NCI-H2171 (cell line): ENCODE results near the gene DKC1.

Experiments used
- DNase-seq: peaks from one replicate; lab custom pipeline; 2025; lab: John Stamatoyannopoulos, UW

The DKC1 gene

DNA sequence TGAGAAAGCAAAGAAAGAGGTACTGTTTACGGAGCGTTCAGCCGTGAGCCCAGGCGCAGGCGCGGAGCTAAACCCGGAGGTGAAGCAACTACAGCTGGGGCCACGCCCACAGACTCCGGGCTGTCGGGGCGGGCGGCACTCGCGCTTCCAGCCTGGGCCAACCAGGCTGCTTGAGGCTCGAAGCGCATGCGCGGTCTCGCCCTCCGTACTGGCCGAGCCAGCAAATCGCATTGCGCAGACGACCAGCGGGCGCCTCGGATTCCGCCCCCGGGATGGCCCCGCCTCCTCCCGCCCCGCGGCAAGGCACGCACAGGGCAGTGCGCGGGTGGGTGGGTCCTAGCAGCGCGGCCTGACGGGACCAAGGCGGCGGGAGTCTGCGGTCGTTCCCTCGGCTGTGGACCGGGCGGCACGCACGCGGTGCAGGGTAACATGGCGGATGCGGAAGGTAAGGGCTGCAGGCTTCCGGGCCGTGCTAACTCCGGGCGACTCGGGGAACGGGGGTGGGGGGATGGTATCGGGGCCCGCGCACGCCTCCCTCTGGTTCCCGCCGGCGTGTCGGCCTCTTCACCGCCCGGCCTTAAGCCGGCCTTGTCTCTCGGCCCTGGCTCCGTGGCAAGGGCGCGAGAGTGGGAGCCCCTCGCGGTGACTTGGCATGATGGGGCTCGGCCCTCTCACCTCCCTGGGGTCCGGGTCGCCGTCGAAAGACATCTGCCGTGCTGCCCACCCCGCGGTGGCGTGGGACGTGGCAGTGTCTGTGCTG, at the start of gene DKC1:
Gene DKC1, plus strand, starts transcription at position 328 of the 760 bp plus-strand sequence. Its CDS starts 102 bp downstream, at position 430.
- DNase-seq = peak; percentile 91

DNA sequence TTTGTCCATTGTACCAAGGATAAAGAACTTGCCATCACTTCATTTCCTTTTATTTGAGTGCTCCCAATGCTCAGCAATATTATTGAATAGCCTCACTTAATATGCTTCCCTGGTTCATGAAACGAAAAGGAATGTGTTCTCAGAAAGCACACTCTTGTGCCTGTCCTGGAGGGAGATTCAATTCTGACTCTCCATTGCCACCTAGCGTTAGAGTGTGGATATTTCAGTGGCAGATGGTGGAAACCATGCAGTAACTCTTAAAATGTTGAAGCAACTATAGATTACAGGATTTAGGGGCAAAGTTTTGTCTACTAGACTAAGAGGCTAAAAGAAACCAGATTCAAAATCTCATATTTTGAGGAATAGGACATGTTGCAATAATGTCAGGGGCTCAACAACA, 47.7 kb upstream of the DKC1 start:
- DNase-seq = no peak

DNA sequence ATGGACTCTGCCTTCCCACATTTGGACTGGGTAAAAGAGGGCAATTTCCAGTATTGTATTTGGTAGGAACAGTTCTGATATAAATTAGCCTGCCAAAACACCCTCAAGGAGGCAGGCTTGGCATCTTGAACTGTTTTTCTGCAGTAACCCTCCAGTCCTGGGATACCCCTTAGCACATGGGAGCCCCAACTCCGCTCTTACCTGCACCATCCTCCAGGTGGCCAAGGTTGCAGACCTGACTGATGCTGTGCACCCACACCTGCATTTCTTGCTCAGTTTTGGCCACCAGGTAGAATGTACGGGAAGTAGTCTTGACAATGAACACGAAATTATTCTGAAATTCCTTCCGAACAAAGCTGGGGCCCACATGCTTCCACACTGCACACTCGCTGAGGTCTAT, 46.8 kb upstream of the DKC1 start:
- no peak for DNase-seq

DNA sequence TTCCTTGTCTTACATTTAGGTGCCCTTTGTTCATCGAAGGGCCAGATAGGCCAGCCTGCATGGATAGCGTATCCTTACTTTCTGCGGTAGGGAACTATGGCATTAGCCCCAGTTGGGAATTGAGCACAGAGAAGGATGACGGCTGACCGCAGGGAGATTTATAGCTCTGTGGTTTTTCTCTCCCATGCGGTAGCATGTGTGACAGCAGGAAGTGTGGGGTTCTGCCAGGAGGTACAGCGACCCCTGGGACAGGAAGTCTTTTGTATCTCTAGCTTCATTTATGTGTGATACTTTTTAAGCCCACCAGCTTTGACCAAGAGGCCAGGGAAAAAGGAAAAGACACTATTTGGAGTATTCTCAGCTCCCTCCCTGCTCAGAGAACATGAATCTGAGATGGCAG, 44.8 kb upstream of the DKC1 start:
- DNase-seq = no peak

DNA sequence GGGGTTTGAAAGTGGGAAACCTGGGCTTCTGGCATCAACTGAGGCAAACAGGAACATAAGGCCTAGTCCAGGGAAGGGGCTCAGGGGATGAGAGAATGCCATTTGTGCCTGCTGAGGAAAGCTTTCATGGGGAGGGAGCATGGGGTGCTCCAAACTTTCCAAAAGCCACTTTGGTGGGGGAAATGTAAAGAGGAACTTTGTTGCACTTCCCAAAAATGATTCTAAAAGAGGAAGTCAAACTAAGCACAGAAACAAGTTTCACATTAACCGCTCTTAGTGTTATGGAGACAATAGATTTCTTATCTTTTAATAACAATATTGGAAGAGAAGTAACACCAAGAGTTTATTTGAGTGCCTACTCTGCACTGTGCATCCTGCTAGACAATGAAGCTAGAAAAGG, 44.0 kb upstream of the DKC1 start:
- no peak for DNase-seq

DNA sequence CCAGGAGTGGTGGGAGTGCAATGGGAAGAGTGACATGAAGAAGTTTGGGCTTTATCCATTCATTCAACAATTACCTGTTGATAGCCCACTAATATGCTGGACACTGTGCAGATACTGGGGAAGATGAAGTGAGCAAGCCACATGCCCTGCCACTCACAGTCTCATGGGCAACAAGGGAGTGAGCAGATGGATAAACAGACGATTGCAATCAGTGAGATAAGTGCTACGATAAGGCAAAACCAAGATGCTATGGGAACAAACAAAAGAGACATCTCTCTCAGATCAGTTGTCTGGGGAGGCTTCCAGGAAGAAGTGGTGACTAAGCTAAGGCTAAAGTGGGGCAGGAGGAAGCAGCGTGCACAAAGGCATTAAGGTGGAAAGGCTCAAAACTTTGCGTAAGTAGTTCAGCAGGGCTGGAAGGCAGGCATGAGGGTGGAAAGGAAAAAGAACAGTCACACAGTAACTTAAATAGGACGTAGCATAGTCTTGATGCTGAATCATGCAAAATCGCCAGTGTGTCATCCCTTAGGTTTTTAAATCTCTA, 43.5 kb upstream of the DKC1 start:
- no peak for DNase-seq

DNA sequence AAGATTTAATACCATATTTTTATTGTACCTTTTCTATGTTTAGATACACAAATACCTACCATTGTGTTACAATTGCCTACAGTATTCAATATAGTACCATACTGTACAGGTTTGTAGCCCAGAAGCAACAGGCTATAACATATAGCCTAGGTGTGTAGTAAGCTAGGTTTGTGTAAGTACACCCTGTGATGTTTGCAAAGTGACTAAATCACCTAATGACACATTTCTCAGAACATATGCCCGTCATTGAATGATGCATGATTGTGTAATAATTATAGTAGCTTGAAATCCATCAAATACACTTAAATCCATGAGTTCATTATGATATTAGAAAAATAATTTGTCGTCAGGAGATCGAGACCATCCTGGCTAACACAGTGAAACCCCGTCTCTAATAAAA, 42.6 kb upstream of the DKC1 start:
- DNase-seq = no peak

DNA sequence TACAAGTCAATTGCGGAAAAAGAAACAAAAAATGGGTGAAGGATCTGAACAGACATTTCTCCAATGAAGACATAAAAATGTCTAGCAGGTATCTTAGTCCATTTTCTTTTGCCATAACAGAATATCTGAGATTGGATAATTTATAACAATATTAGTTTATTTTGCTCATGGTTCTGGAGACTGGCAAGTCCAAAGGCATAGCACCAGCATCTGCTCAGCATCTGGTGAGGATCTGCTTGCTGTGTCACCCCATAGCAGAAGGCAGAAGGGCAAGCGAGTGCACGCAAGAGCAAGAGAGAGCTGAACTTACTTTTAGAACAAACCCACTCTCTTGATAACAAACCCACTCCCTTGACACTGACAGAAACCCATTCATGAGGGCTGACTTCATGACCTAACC, 41.5 kb upstream of the DKC1 start:
- DNase-seq = no peak

DNA sequence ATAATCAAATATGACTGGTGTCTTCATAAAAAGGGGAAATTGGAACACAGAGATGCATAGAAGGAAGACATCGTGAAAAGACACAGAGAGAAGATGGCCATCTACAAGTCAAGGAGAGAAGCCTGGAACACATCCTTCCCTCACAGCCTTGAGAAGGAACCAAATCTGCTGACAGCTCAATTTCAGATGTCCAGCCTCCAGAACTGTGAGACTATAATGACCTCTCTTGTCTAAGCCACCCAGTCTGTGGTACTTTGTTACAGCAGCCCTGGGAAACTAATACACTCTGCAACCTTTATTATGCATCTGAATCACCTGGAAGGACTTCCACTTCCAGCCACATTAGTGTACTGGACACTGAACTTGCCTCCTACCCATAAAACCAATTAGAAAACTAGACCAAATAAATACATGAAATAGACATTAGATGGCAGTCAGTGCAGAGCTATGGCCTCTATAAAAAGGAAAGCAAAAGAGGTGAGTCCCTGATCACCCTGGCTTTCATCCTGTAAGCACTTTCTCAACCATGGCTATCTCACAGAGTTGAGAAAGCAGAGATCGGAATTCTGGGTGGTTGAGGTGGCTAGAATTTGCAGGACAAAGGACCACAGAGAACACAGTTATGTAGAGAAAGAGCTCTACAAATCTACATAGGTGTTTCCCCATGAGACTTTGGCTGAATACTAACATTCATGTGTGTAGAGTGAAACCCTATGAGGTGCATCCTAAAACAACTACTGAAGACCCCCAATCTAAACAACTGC, 37.5 kb upstream of the DKC1 start:
- DNase-seq = no peak

DNA sequence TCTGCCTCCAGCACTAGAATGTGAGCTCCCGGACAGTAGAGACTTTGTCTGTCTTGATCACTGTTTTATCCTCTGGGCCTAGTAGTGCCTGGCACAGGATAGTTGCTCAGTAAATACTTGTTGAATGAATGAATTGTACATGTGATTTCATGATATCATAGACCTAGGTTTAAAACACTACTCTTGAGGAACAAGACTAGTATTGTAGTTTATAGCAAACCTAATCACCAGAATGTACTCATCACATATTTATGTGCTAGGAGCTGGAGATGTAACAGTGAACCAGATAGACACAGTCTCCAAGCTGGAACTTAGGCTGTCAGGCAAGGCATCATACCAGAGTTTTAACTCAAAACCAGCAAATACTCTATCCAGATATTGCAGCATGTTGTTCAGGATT, 35.2 kb upstream of the DKC1 start:
- no peak for DNase-seq

DNA sequence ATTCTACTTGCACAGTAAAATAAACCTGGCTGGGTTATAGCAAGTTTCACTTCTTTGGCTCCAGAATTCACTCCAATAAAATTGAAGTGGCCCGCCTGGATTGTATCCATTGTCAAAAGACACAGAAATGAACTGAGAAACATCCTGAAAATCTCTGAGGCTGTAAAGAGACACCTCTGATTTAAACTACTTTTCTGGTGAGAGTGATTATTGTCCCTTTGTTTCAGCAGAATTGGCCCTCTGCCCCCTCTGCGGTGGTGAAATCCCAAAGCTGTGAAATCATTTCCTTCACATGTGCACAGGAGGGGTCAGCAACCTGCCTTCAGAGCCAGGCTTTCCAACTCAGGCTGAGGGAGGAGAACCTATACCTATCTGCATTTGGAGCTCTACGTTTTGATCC, 34.8 kb upstream of the DKC1 start:
- no peak for DNase-seq

DNA sequence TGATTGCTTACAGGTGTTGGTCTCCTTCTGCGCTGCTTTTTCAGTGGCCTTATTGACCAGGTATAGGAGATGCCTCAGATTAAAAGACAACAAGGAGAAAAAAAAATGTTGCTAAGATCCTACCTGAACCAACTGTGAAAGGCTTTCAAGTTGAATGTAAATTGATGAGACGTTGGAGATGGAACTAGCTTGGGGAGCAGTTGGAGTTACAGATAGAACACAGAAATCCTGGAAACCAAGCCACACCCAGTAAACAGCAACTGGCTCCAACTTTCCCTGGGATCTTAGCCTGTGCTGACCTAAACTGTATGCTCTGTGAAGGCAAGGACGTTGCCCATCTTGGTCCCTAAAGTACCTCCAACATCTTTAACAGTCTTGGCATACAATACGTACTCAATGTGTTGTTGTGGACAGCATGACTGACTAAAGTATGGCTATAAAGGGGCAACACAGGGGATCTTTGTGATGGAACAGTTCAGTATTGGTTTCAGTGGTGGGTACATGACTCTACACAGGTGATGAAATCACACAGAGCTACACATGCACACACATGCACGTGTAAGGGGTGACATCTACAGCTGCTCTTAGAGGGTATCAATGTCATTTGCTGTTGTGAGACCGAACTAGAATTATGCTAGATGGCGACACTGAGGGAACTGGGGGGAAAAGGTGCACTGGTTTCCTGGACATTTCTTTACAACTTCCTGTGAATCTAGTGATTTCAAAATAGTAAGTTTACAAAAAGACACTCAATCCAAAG, 34.1 kb upstream of the DKC1 start:
- DNase-seq = no peak

DNA sequence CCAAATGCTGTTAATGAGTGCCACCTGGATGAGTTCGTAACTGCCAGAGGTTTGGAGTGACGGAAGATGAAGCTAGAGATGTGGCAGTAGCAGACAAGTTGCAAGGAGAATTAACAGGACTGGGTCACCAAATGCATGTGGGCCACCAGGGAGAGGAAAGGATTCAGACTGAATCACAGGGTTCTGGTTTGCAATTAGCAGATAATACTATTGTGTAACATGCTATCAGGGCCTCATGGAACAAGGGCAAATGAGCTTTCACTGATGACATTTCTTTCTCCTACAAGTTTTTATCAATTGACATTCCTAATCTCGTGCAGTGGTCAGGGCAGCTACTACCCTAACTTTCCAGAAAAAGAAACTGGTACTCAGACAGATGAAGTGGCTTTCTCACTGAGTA, 33.2 kb upstream of the DKC1 start:
- no peak for DNase-seq

DNA sequence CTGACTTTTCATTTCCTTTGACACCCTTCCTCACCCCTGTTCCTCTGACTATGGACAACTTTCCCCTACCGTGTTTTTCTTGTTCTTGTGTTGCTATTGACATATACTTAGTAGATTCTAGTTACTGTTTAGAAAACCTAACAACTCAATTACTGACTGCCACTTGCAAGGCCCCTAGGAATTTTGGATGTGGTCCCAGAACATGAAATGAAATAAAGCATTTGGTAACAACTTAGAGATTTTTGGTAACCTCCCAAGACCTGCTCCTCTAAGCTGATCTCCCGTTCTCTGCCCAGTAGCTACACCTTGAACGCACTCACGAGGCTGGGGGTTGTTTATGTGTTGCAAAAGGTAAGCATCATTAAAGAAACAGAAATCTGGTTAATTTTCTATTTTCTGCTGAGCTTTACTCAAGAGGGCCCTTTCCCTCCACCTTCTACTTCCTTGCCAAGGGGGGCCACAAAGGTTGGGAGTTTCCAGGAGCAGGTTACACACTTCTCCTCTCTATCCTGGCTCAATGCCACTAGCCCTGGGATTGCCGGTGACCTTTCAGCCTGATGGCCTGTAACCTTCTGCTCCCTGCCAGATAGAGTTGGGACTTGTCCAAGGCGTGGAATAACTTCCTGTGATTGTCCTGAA, 32.3 kb upstream of the DKC1 start:
- DNase-seq = no peak

DNA sequence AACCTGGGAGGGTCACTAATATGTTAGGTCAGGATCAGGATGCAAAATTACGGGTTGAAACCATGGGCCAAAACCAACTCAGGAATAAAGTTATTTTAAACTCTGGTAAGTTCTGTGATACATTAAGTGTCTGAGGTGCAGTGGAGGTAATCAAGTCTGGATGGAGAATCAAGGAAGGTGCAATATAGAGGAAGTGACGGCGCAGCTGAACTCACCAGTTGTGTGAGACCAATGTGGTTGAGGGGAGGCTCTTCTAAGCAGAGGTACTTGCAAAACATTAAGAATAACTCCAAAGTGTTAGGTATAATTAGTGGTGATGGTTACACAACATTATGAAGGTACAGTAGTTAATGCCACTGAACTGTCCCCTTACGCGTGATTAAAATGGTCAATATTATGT, 31.5 kb upstream of the DKC1 start:
- DNase-seq = no peak

DNA sequence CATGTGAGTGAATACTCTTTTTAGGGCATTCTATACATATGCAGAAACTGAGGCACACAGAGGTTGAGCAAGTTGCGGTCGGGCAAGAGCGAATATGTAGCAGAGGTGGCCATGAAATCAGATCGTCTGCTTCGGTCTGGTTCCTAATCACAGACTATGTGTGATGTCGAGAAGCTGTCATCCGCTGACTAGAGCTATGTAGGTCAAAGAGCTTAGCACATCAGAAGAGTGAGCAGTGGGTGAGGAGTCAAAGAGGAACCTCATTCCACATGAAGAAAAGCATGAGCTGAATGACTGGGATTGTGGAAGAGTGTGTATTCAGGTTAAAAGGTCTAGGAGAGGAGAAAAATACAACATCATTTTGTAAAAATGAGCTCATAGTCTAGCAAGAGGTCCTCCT, 30.8 kb upstream of the DKC1 start:
- no peak for DNase-seq

DNA sequence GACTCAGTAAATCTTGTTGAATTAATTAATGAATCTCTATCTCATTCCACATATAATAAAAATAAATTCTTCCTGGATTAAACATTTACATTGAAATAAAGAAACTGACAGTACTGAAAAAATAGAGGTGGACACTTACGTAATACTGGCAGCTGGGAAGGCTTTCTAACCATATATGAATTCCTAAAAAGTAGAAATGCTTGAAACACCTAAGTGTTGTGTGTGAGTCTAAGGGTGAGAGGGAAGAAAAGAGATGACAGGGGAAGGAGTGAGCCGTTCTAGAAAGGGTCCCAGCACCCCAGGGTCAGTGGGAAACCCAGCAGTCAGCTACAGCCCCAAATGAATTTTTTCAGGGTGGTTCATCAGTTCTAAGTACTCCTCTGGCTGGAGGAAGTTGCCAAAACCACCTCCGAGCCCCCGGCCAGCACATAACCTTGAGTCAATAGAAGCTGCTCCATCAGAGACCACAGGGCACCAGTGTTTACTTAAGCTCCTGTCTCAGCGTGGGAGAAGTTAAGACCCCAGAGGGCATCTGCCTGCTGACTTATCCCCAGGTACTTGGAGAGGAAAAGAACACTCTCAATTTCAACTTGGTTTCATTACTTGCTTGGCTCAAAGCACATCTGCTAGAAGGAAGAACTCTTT, 30.1 kb upstream of the DKC1 start:
- DNase-seq = no peak

DNA sequence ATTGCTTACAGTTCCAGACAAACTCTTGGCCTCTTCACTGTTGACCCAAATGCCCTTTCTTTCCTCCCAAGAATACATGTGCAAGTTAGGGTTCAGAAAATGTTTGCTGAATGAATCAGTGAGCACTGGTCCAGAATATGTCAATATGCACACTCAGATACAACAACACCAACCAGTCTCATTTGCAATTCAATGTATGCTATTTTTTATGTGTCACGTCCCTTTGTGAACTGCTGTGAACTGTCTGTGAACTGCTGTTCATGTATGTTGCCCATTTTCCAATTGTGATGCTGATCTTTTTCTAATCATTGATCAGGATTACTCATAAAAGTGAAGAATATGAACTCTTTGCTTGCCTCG, 29.6 kb upstream of the DKC1 start:
- DNase-seq = no peak

DNA sequence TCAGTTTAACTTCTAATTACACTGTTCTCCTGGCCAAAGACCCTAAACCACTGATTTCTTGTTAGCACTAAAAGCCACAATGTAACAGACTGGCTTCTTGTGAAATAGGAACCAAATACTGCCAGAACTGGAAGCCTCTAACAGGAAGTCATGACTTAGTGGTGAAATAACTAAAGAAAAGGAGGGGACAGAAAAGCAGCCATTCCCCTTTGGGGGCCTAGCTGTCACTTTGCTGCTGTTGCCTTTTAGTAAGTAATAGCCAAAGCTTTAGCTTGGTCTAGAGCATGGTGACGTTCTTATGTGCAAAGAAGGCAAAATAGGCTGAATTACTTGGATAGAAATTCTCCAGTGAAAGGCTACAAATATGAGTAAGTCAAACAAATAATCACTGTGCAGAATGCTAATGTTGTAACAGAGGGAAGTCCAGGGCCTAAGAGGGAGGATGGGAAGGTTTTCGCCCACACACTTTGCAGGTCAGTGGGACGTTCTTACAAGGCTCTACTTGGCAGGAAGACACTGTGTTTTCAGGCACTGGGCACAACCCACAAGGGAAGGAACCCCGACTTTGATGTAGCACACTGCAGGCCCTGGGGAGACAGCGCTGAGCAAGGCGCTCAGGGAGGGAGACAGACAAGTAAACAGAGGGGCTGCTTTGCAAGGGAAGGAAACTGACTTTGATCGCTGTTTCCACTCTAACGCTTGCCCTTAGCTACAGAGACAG, 28.4 kb upstream of the DKC1 start:
- DNase-seq = no peak

DNA sequence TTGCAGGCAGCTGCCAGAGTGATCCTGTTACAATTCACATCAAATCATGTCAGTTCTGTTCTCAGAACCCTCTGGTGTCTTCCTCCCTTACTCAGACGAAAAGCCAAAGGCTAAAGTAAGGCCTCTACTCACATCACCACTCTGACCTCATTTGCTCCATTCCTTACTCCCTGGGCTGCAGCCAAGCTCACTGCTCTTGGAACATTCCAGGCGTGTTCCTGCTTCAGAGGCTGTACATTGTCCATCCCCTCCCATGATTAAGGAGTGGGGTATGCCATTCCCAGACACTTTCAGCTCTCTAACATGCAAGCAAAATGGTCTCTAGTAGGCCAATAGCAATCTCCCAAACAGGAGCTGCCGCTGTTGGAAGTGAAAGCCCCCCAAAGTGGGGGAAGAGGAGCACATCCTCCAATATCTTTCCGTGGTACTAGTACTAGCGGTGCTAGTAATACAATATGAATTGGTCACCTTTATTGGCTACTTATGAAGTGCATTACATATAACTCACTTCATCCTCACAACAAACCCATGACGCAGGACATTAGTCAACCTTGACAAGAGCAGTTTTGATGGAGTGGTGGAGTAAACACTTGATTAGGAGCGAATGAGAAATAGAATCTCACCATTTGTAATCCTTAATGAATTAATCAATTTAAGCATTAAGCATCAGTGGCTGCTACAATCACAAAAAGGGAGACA, 26.8 kb upstream of the DKC1 start:
- no peak for DNase-seq
